C4-2B (cell line): ENCODE results near the gene ADARB2.

Experiments
- CTCF ChIP-seq: fragments of 450-650 bp; conservative IDR thresholded peaks from 2 replicates; pipeline ENCODE4 v1.5.1; 2017; ENCODE audit warnings: mild to moderate bottlenecking
- ZFX ChIP-seq: fragments of 450-650 bp; IDR thresholded peaks from 2 replicates; pipeline ENCODE4 v1.6.1; 2017

- TF ChIP-seq ZFX (no peak), CTCF (no peak)
Observed at GRCh38 chr10:1712314-1712713, 25.0 kb downstream of the ADARB2 start.
